Ovary (tissue), 9 donors: ENCODE measurements around the gene CD93. TPM values are rescaled to one million over a fixed set of nuclear protein-coding genes. Genes with fewer than 3 reads are reported as not detected.

ENCODE experiments used
- DNase-seq, 5 donors: peaks; one replicate each; pipeline ENCODE4 v3.0.0-alpha.2; 2019 to 2020
- H3K27ac ChIP-seq, 2 donors: fragments of 200-600 bp; one replicate each; pipeline versions ENCODE4 v1.5.1 to v1.8.0; 2019 to 2022
- H3K27me3 ChIP-seq: fragments of 200-600 bp; one replicate; pipeline ENCODE4 v1.8.0; 2022
- H3K36me3 ChIP-seq: fragments of 200-600 bp; sonication (generic); one replicate; pipeline ENCODE4 v1.5.1; 2019
- H3K4me1 ChIP-seq: one replicate; pipeline ENCODE4 v1.8.1; 2013; ENCODE audit warnings: mild to moderate bottlenecking, moderate library complexity; ENCODE audit not compliant: insufficient read depth
- H3K4me3 ChIP-seq: fragments of 200-600 bp; sonication (generic); one replicate; pipeline ENCODE4 v1.5.1; 2017
- H3K9me3 ChIP-seq, 2 donors: fragments of 200-600 bp in 1 of 2; sonication (generic) in 1 of 2; one replicate each; pipeline versions ENCODE4 v1.5.1 to v1.8.1; 2013 to 2019; ENCODE audit warnings: mild to moderate bottlenecking in 1 of 2, moderate library complexity in 1 of 2
- EP300 ChIP-seq: sonication (generic); formaldehyde crosslinking; IDR thresholded peaks from one replicate; pipeline ENCODE4 v1.6.1; 2017; ENCODE audit warnings: antibody characterized with exemption
- POLR2A ChIP-seq: fragments of 450-650 bp; IDR thresholded peaks from one replicate; pipeline ENCODE4 v1.6.1; 2017; ENCODE audit warnings: antibody characterized with exemption, mild to moderate bottlenecking, moderate library complexity
- WGBS, 3 donors: extraction: QIAGEN DNeasy Blood & Tissue Kit in 1 of 3; methylation state at CpG; one replicate each; pipeline versions ENCODE4 v1.1.5 to v1.1.7; 2013 to 2017; 5-methylcytosine and 5-hydroxymethylcytosine counted together
- intact Hi-C, 4 donors: fragments of 100-400 bp; cut with DNase I; formaldehyde crosslinking; loops; one replicate each; pipeline versions ENCODE4 v1.11.0 to v1.15.1; 2022 to 2023
- polyA plus RNA-seq, 2 donors: library from polyadenylated mRNA; stranded (reverse); fragments of 200-250 nt in 1 of 2; fragments of 350-450 nt in 1 of 2; fragmentation: Illumina TruSeq in 1 of 2; extraction: RNeasy Lipid Tissue Mini Kit (QIAGEN cat#74804) in 1 of 2; gene quantifications; one replicate each; pipeline ENCODE4 v1.2.3, GENCODE V29; 2013 to 2014
- total RNA-seq, 7 donors: library from RNA; depleted of rRNA in 2 of 7; stranded (reverse); fragments of >200 nt in 2 of 7; fragmentation: NEBNext Ultra II Directional in 3 of 7; extraction: Animal tissue kit (Norgen Biotek cat#: 25700) in 3 of 7; gene quantifications; one replicate each; pipeline versions ENCODE4 v1.1.0 to v1.2.4, GENCODE V29; 2016 to 2023
- TF ChIP-seq, protein P1 (sequence below), 3 donors: fragments of 450-650 bp in 2 of 3; fragments of 200-600 bp in 1 of 3; IDR thresholded peaks; one replicate each; pipeline versions ENCODE4 v1.5.1 to v1.8.0; 2016 to 2022; ENCODE audit warnings: antibody characterized with exemption in 3 of 3, mild to moderate bottlenecking in 1 of 3
- donor health status: DM: no; HTN: no; CAD: no; lungs with moderate emphysema.
- donor health status: DM: no; HTN: no; CAD: no.
- donor health status: Bipolar disorder and iron deficiency.
- donor health status: DM: yes; HTN: yes; CAD: no.
- donor health status: DM: no; HTN: no; CAD: no.
- donor health status: DM: yes; HTN: yes; CAD: no.

CD93 gene
- total and polyA plus RNA-seq, 9 donors, result 7.0 to 42.1 (median 18.3) TPM

DNA sequence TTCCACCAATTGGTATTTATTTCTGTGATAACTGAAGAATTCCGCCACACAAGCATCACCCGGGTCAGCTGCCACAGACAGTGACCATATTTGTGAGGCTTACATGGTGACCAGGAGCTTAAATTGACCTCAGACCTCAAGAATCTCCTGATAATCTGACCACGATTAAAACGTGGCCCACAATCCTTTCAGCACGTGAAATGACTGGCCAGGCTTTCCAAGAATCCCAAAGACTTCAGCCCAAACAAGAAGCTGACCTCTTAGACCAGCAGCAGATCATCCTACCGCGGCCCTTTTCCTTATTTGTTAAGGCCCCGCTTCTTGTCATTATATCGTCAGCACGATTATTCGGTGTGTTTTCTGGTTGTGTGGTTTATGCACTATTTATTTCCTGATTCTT, 45.6 kb upstream of the CD93 start:
- intact Hi-C loops, result no loop called here
- DNase-seq, result no peak
- TF ChIP-seq, protein P1, sequence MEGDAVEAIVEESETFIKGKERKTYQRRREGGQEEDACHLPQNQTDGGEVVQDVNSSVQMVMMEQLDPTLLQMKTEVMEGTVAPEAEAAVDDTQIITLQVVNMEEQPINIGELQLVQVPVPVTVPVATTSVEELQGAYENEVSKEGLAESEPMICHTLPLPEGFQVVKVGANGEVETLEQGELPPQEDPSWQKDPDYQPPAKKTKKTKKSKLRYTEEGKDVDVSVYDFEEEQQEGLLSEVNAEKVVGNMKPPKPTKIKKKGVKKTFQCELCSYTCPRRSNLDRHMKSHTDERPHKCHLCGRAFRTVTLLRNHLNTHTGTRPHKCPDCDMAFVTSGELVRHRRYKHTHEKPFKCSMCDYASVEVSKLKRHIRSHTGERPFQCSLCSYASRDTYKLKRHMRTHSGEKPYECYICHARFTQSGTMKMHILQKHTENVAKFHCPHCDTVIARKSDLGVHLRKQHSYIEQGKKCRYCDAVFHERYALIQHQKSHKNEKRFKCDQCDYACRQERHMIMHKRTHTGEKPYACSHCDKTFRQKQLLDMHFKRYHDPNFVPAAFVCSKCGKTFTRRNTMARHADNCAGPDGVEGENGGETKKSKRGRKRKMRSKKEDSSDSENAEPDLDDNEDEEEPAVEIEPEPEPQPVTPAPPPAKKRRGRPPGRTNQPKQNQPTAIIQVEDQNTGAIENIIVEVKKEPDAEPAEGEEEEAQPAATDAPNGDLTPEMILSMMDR (IDR thresholded peaks at IDR 0.05), result no peak
- TF ChIP-seq POLR2A, result no peak
- TF ChIP-seq EP300, result no peak
- H3K4me1 ChIP-seq, result no peaks in the 10 kb centered on the region
- H3K4me3 ChIP-seq, result no peak overlapping the region
- H3K9me3 ChIP-seq, result no peaks in the 10 kb centered on the region
- H3K27me3 ChIP-seq, result no peaks in the 10 kb centered on the region
- WGBS, 3 donors, result 83 to 85% (median 83%) methylated on average over 11 of the region's 11 CpGs
- no peak overlapping the region for H3K27ac ChIP-seq
- no peaks in the 10 kb centered on the region for H3K36me3 ChIP-seq

DNA sequence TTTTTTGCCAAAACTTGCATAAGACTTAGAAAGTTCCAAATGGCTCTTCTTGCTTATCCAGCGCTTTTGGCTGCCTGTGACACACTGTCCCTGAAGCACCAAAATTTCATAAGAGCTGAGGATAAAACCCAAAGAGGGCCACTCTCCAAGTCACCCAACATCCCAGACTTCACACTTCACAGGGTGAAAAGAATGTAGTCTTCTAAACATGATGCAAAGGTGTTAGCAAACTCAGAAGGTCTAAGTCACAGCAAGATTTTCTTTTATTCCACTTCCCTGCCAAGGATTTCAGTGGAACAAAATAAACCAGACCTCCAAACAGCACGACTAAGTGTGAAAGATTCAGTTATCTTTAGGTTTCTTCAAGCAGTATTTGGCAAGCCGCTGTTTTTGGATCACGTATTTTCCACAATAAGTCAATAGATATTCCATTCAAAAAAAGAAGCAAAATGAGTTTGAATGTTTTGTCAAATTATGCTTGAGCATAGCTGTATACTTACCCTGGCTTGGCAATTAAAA, 44.6 kb upstream of the CD93 start:
- WGBS, 3 donors, result 42 to 50% (median 43%) methylated on average over 4 of the region's 4 CpGs
- Histone ChIP-seq H3K27me3 (no peaks in the 10 kb centered on the region), H3K36me3 (no peaks in the 10 kb centered on the region), H3K4me1 (no peaks in the 10 kb centered on the region), H3K4me3 (no peak overlapping the region), H3K9me3 (no peaks in the 10 kb centered on the region), H3K27ac (no peak overlapping the region)
- TF ChIP-seq, protein P1 (IDR thresholded peaks at IDR 0.05), result no peak
- no peak for TF ChIP-seq EP300
- no peak for TF ChIP-seq POLR2A
- intact Hi-C loops, result no loop called here
- DNase-seq, result no peak

DNA sequence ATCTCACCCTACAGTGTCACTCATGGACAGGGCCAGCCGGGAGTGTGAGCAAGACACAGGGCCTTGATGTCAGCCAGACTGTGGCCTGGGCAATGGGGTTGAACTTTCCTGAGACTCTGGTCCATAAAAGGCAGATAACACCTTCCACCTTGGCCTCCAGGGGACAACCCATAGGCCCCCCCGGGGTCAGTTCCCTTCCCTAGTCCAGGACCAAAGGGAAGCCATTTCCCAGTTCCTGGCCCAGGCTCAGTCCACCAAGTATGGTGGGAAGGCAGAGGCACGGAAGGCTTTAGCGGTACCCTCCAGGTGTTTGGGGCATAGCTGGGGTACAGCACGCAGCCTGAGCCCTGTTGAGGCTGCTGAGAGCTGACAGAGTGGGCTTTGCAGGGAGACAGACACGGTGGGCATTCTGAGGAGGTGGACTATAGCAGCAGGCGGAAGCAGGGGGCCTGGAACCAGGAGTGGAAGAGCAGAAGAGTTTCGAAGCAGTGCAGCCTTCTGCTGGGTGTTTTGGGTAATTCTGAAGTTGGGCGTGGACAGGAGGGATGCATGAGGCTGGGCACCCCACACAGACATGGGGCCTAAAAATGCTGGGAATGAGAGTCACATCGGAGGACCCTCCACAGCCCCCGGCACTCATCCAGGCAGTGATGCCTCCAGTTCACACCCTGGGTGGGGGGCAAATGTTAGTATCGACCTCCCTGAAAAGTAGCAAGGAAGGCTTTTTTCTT, 43.9 kb upstream of the CD93 start:
- Histone ChIP-seq H3K27me3 (no peaks in the 10 kb centered on the region), H3K4me3 (no peak overlapping the region), H3K9me3 (no peaks in the 10 kb centered on the region), H3K4me1 (no peaks in the 10 kb centered on the region), H3K27ac (no peak overlapping the region), H3K36me3 (no peaks in the 10 kb centered on the region)
- 78 to 81% (median 79%) methylated on average over 12 of the region's 12 CpGs for WGBS, 3 donors
- DNase-seq, result no peak
- intact Hi-C loops, result no loop called here
- TF ChIP-seq EP300, result no peak
- TF ChIP-seq POLR2A, result no peak
- TF ChIP-seq, protein P1 (IDR thresholded peaks at IDR 0.05), result no peak

DNA sequence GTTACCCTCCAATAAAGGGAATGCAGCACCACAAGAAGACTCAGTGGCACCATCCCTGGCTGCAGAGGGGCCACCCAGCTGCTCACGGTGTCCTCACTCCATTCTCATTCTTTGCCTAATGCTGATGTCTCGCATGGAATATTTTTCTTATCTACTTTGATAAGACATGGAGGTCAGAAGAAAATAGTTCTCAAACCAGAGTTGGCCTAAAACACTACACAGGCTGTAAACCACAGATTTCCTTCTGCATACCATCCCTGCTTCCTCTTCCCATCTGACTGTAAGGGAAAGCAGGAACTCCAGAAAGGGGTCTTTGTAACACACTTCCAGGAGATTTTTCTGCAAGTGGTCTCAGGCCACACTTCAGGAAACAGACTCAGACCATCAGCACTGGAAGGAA, 43.1 kb upstream of the CD93 start:
- no peak overlapping the region for H3K27ac ChIP-seq
- no peaks in the 10 kb centered on the region for H3K36me3 ChIP-seq
- 5 to 35% (median 23%) methylated on average over 2 of the region's 2 CpGs for WGBS, 3 donors
- H3K4me1 ChIP-seq, result no peaks in the 10 kb centered on the region
- H3K27me3 ChIP-seq, result no peaks in the 10 kb centered on the region
- H3K9me3 ChIP-seq, result no peaks in the 10 kb centered on the region
- DNase-seq, result no peak
- TF ChIP-seq POLR2A (no peak), EP300 (no peak)
- TF ChIP-seq, protein P1 (IDR thresholded peaks at IDR 0.05), result no peak
- intact Hi-C loops, result no loop called here
- no peak overlapping the region for H3K4me3 ChIP-seq
